ENCODE measurements around the gene FAM180A. TPM values are rescaled to one million over a fixed set of nuclear protein-coding genes. Genes with fewer than 3 reads are reported as not detected.

Gene FAM180A
- total RNA-seq, 4 donors from 2014 or later, result 2.3 to 5.8 (median 4.9) TPM

DNA sequence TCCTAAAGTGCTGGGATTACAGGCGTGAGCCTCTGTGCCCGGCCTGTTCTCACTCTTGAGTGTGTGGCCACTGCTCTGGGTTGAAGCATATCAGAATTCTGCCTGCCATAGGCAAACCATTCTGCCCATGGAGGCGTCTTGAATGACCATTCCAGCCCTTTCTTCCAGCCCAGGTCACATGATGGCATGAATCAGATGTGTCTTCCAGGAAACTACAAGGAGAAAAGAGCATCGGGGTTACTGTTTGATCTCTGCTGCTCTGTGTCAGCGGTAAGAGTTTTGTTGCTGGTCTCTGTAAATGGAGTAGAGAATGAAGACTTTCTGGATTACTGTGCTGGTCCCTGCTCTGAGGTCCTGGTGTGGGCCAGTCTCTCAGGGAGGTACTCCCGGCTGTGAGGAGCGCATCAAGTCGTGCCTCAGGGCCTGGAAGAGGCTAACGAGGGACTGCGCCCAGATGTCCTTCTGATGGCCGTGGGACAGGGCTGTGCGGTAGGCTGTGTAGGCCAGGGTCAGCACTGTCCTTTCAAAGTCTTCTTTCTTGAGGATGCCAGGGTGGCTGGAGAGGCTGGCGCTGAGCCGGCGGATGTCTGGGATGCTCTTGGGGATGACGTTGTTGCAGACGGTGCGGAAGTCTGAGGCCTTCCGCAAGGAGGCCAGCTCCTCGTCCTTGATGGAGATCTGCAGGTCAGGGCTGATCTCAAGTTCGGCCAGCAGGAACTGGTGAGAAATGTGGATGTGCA is 14.8 kb downstream of the FAM180A start:
- TF ChIP-seq POLR2AphosphoS5 (IDR thresholded peaks at IDR 0.05) (no peak), POLR2A (IDR thresholded peaks at IDR 0.05) (no peak), EP300 (IDR thresholded peaks at IDR 0.05) (no peak)
- TF ChIP-seq, protein P1, sequence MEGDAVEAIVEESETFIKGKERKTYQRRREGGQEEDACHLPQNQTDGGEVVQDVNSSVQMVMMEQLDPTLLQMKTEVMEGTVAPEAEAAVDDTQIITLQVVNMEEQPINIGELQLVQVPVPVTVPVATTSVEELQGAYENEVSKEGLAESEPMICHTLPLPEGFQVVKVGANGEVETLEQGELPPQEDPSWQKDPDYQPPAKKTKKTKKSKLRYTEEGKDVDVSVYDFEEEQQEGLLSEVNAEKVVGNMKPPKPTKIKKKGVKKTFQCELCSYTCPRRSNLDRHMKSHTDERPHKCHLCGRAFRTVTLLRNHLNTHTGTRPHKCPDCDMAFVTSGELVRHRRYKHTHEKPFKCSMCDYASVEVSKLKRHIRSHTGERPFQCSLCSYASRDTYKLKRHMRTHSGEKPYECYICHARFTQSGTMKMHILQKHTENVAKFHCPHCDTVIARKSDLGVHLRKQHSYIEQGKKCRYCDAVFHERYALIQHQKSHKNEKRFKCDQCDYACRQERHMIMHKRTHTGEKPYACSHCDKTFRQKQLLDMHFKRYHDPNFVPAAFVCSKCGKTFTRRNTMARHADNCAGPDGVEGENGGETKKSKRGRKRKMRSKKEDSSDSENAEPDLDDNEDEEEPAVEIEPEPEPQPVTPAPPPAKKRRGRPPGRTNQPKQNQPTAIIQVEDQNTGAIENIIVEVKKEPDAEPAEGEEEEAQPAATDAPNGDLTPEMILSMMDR (IDR thresholded peaks at IDR 0.05), result no peak
- Histone ChIP-seq H3K9me3 (no peaks in the 10 kb centered on the region), H3K4me3 (no peak overlapping the region), H3K36me3 (no peaks in the 10 kb centered on the region), H3K27ac (no peak overlapping the region), H3K4me1 (peaks cover 5% of the 10 kb centered on the region), H3K27me3 (no peaks in the 10 kb centered on the region)
- no peak for DNase-seq (ENCODE audit: low spot score in 2 of 2)
- WGBS, result 92% methylated on average over 13 of the region's 21 CpGs

DNA sequence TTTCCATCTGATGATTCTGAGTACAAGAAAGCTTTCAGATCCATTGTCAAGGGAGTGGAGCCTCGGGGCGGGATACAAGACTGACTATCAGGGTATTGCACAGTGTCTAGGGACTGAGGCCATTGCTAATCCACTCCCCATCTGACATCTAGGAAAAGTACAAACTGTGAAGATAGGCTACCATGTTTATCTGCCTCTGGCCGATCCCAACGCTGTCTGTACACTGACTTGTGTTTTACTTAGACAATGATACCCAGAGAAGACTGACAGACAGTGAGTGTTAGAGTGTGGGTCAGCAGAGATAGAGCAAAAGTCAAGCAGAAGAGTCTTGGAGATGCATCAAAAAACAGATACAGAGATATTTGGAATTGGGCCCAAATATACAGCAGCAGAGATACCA is 17.5 kb downstream of the FAM180A start:
- Histone ChIP-seq H3K36me3 (no peaks in the 10 kb centered on the region), H3K4me3 (no peak overlapping the region), H3K27me3 (no peaks in the 10 kb centered on the region), H3K4me1 (no peaks in the 10 kb centered on the region), H3K27ac (no peak overlapping the region), H3K9me3 (no peaks in the 10 kb centered on the region)
- DNase-seq (ENCODE audit: low spot score in 2 of 2), result no peak
- TF ChIP-seq POLR2AphosphoS5 (IDR thresholded peaks at IDR 0.05) (no peak), EP300 (IDR thresholded peaks at IDR 0.05) (no peak), POLR2A (IDR thresholded peaks at IDR 0.05) (no peak)
- TF ChIP-seq, protein P1 (IDR thresholded peaks at IDR 0.05), result no peak
- WGBS, result 95% methylated on average over 4 of the region's 4 CpGs

DNA sequence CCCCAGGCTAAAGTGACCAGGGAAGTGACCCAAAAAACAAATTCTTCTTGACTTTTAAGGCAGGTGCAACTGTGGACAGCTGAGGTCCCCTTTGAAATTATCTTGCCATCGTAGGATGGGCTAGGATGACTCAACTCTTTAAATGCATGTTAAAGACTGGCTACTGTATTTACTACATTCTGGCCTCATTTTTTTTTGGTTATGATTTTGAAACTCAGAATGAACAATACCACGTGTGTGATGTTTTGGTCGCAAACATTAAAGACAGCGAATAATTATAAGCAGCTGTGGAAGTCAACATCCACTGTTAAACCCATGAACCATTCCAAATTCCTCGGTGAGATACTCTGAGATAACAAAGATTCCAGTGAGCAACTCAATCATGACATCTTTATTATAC is 19.4 kb downstream of the FAM180A start:
- H3K36me3 ChIP-seq, result no peaks in the 10 kb centered on the region
- DNase-seq (ENCODE audit: low spot score in 2 of 2), result no peak
- H3K27me3 ChIP-seq, result no peaks in the 10 kb centered on the region
- TF ChIP-seq, protein P1 (IDR thresholded peaks at IDR 0.05), result no peak
- TF ChIP-seq POLR2A (IDR thresholded peaks at IDR 0.05) (no peak), EP300 (IDR thresholded peaks at IDR 0.05) (no peak), POLR2AphosphoS5 (IDR thresholded peaks at IDR 0.05) (no peak)
- no peaks in the 10 kb centered on the region for H3K4me1 ChIP-seq
- no peak overlapping the region for H3K4me3 ChIP-seq
- no peaks in the 10 kb centered on the region for H3K9me3 ChIP-seq
- WGBS, result 67% methylated on average over 5 of the region's 5 CpGs
- no peak overlapping the region for H3K27ac ChIP-seq

- H3K4me3 ChIP-seq, result no peak within 1 kb of the TSS
- H3K27me3 ChIP-seq, result no peaks in the 10 kb centered on the region
- TF ChIP-seq POLR2A (IDR thresholded peaks at IDR 0.05) (no peak), POLR2AphosphoS5 (IDR thresholded peaks at IDR 0.05) (no peak)
- TF ChIP-seq, protein P1 (IDR thresholded peaks at IDR 0.05), result no peak
- H3K27ac ChIP-seq, result no peak within 1 kb of the TSS
- 92% methylated on average over 11 of the region's 11 CpGs for WGBS
- no peaks in the 10 kb centered on the region for H3K4me1 ChIP-seq
- H3K9me3 ChIP-seq, result no peaks in the 10 kb centered on the region
- no peaks in the 10 kb centered on the region for H3K36me3 ChIP-seq
- no peak for DNase-seq (ENCODE audit: low spot score in 2 of 2)
Measured at GRCh38 chr7:135728136-135728669, 20.4 kb downstream of the FAM180A start, which contains the start of gene SLC13A4. Gene SLC13A4 (minus strand): TSS chr7:135728186. CDS start chr7:135727496, 690 bp downstream.

GRCh38 chr7:135726911-135727673 is 21.5 kb downstream of the FAM180A start:
- no peak for TF ChIP-seq EP300 (IDR thresholded peaks at IDR 0.05)
- TF ChIP-seq, protein P1 (IDR thresholded peaks at IDR 0.05), result no peak
- WGBS, result 94% methylated on average over 28 of the region's 30 CpGs
- Histone ChIP-seq H3K27ac (no peak overlapping the region), H3K27me3 (no peaks in the 10 kb centered on the region), H3K36me3 (no peaks in the 10 kb centered on the region), H3K4me1 (no peaks in the 10 kb centered on the region), H3K9me3 (no peaks in the 10 kb centered on the region), H3K4me3 (no peak overlapping the region)
- DNase-seq (ENCODE audit: low spot score in 2 of 2), result no peak
